PC-3 (cell line): Measurements from ENCODE around the gene AK1. TPM values are rescaled to one million over a fixed set of nuclear protein-coding genes. Genes with fewer than 3 reads are reported as not detected.

ENCODE experiments used
- ATAC-seq: fragments of 200-7000 bp; cut with Tn5 transposase; 2 replicates; pipeline ENCODE4 v1.9.1; 2020; ENCODE audit warnings: mild to moderate bottlenecking, moderate library complexity
- Bru-seq: library from RNA; stranded (reverse); fragments of 400-500 nt; gene quantifications from one replicate; lab custom pipeline; 2021; lab: Mats Ljungman, UMichigan
- BruChase-seq, 2 experiments: library from RNA; stranded (reverse); fragments of 400-500 nt; gene quantifications; one replicate each; lab custom pipeline; 2021; lab: Mats Ljungman, UMichigan
- BruUV-seq: library from RNA; stranded (reverse); fragments of 400-500 nt; replicated peaks from 2 replicates; lab custom pipeline; 2021; lab: Mats Ljungman, UMichigan
- CTCF ChIA-PET: fragments of 300-600 bp; sonication (Branson Sonifier 250); formaldehyde crosslinking; loops from one replicate; lab custom pipeline; 2022; ENCODE audit warnings: antibody characterized with exemption; lab: Charles Lee
- POLR2A ChIA-PET: fragments of 300-600 bp; sonication (Branson Sonifier 250); formaldehyde crosslinking; loops from one replicate; lab custom pipeline; 2022; ENCODE audit warnings: antibody characterized with exemption; ENCODE audit not compliant: unreplicated experiment; lab: Charles Lee
- DNase-seq: peaks from one replicate; pipeline ENCODE4 v3.0.0-alpha.2; 2015
- H2AFZ ChIP-seq: fragments of 300-600 bp; sonication (generic); 2 replicates; pipeline ENCODE4 v1.6.0; 2016; ENCODE audit warnings: antibody characterized with exemption, low read length
- H3F3A ChIP-seq: fragments of 300-600 bp; sonication (generic); one replicate; pipeline ENCODE4 v1.6.0; 2017; ENCODE audit warnings: antibody characterized with exemption, low read length, control low read depth, mild to moderate bottlenecking; ENCODE audit not compliant: unreplicated experiment
- H3K27ac ChIP-seq: fragments of 300-600 bp; sonication (generic); 2 replicates; pipeline ENCODE4 v1.5.1; 2016; ENCODE audit warnings: mild to moderate bottlenecking, low read length
- H3K27me3 ChIP-seq: fragments of 300-600 bp; sonication (generic); 2 replicates; pipeline ENCODE4 v1.6.1; 2016; ENCODE audit warnings: low read length, mixed read lengths
- H3K36me3 ChIP-seq: fragments of 300-600 bp; sonication (generic); 2 replicates; pipeline ENCODE4 v1.6.1; 2016; ENCODE audit warnings: low read depth, mixed run types, low read length, mixed read lengths
- H3K4me1 ChIP-seq: fragments of 300-600 bp; sonication (generic); 2 replicates; pipeline ENCODE4 v1.5.1; 2016; ENCODE audit warnings: low read length; ENCODE audit not compliant: insufficient read depth
- H3K4me2 ChIP-seq: fragments of 300-600 bp; sonication (generic); 2 replicates; pipeline ENCODE4 v1.6.0; 2016; ENCODE audit warnings: low read length
- H3K4me3 ChIP-seq: fragments of 300-600 bp; sonication (generic); 2 replicates; pipeline ENCODE4 v1.5.1; 2016; ENCODE audit warnings: mild to moderate bottlenecking, low read length, mixed read lengths
- H3K79me2 ChIP-seq: fragments of 300-600 bp; sonication (generic); 2 replicates; pipeline ENCODE4 v1.6.1; 2017; ENCODE audit warnings: low read length, mixed read lengths
- H3K9ac ChIP-seq: fragments of 300-600 bp; sonication (generic); 2 replicates; pipeline ENCODE4 v1.6.0; 2016; ENCODE audit warnings: mild to moderate bottlenecking, low read length
- H3K9me2 ChIP-seq: fragments of 300-600 bp; sonication (generic); replicated peaks from 2 replicates; pipeline ENCODE4 v1.6.1; 2016; ENCODE audit warnings: mixed run types, low read length, mixed read lengths
- H3K9me3 ChIP-seq: fragments of 300-600 bp; sonication (generic); 2 replicates; pipeline ENCODE4 v1.6.1; 2016; ENCODE audit warnings: low read length, mixed read lengths
- H4K20me1 ChIP-seq: fragments of 300-600 bp; sonication (generic); 2 replicates; pipeline ENCODE4 v1.6.1; 2016; ENCODE audit warnings: low read length, mixed read lengths
- EZH2 ChIP-seq: fragments of 300-600 bp; sonication (generic); IDR thresholded peaks from one replicate; pipeline ENCODE4 v1.6.1; 2017; ENCODE audit warnings: antibody characterized with exemption, mild to moderate bottlenecking, low read length; ENCODE audit not compliant: unreplicated experiment
- EZH2phosphoT487 ChIP-seq: fragments of 300-600 bp; sonication (generic); IDR thresholded peaks from 2 replicates; pipeline ENCODE4 v1.6.1; 2018; ENCODE audit warnings: mild to moderate bottlenecking, antibody characterized with exemption, low read length, borderline replicate concordance
- intact Hi-C: fragments of 100-400 bp; cut with micrococcal nuclease; formaldehyde crosslinking; loops from 2 replicates; pipeline ENCODE4 v1.9.0; 2023
- long read RNA-seq: library from polyadenylated mRNA; unstranded; transcript quantifications from one replicate; pipeline ENCODE4 v2.0.0, GENCODE V29; 2021; ENCODE audit not compliant: unreplicated experiment
- total RNA-seq: library from RNA; depleted of rRNA; stranded (reverse); fragments of >200 nt; gene quantifications from 2 replicates; pipeline ENCODE4 v1.2.3, GENCODE V29; 2014; rRNA removed
- TF ChIP-seq, protein P1 (sequence below): fragments of 300-600 bp; sonication (generic); conservative IDR thresholded peaks from 2 replicates; pipeline ENCODE4 v1.5.1; 2017; ENCODE audit warnings: antibody characterized with exemption, low read depth, mild to moderate bottlenecking, low read length

The AK1 gene, protein sequence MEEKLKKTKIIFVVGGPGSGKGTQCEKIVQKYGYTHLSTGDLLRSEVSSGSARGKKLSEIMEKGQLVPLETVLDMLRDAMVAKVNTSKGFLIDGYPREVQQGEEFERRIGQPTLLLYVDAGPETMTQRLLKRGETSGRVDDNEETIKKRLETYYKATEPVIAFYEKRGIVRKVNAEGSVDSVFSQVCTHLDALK
- total RNA-seq, result 79.1 and 105 TPM in 2 replicates
- Bru-seq, nascent RNA, result percentile 63 among the genes with signal in this experiment
- BruChase-seq, experiment 1, labeled RNA remaining after a 6-hour chase, result percentile 81 among the genes with signal in this experiment
- percentile 62 among the genes with signal in this experiment for BruChase-seq, experiment 2, labeled RNA remaining after a 2-hour chase
- long read RNA-seq, transcript AK1-203 (7 exons, 2,266 nt), result major isoform, 45 of 53 reads
- long read RNA-seq, partial matches to known transcripts, result 1 of 53 reads
- long read RNA-seq, other reads (novel, unspliced or antisense), result 7 of 53 reads

DNA sequence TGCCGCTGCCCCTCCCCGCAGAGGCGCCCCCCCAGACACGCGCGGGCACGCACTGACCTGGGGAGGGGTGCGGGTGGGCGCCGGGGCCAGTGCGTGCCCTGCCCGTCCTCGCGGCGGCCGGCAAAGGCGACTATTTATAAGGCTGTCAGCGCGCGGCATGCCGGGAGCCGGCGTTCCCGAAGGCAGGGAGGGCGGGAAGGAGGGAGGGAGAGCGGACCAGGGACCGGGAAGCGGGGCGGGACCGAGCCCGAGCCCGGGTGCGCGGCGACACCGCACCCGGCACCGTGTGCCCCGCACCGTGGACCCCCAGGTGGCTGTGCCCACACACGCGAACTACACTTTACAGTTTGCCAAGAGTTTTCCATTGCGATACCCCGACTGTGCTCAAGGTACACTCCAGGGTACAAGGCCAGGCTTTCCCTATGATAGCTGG lies at the start of gene AK1:
AK1 (minus strand) TSS at position 110 of the 433 bp plus-strand sequence. CDS start 3,058 bp downstream, outside the sequence.
- Histone ChIP-seq H3K36me3 (no peaks in the 10 kb centered on the region), H3K27me3 (no peaks in the 10 kb centered on the region), H3K4me3 (peak within 1 kb of the TSS; percentile 77), H3K4me2 (peak within 1 kb of the TSS; percentile 94), H3K79me2 (peaks cover 16% of the 10 kb centered on the region), H3K9me3 (no peaks in the 10 kb centered on the region), H3F3A (no peaks in the 10 kb centered on the region), H4K20me1 (no peaks in the 10 kb centered on the region), H3K9me2 (no peaks in the 10 kb centered on the region), H2AFZ (peak within 1 kb of the TSS; percentile 90), H3K27ac (no peak within 1 kb of the TSS), H3K9ac (peak within 1 kb of the TSS; percentile 71), H3K4me1 (peaks cover 17% of the 10 kb centered on the region)
- intact Hi-C loops, result loop anchor here (5.0 kb wide), 1 partner anchor 40 kb away; the partner anchor contains the start of gene ST6GALNAC4
- TF ChIP-seq EZH2phosphoT487, result no peak
- no peak for TF ChIP-seq EZH2
- TF ChIP-seq, protein P1, sequence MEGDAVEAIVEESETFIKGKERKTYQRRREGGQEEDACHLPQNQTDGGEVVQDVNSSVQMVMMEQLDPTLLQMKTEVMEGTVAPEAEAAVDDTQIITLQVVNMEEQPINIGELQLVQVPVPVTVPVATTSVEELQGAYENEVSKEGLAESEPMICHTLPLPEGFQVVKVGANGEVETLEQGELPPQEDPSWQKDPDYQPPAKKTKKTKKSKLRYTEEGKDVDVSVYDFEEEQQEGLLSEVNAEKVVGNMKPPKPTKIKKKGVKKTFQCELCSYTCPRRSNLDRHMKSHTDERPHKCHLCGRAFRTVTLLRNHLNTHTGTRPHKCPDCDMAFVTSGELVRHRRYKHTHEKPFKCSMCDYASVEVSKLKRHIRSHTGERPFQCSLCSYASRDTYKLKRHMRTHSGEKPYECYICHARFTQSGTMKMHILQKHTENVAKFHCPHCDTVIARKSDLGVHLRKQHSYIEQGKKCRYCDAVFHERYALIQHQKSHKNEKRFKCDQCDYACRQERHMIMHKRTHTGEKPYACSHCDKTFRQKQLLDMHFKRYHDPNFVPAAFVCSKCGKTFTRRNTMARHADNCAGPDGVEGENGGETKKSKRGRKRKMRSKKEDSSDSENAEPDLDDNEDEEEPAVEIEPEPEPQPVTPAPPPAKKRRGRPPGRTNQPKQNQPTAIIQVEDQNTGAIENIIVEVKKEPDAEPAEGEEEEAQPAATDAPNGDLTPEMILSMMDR, result no peak
- peak; percentile 62 for DNase-seq
- BruUV-seq, result no TSS peak
- CTCF ChIA-PET, result interaction anchor here (0.5 kb wide), 1 partner anchor 76 kb away, joined by 5 read pairs; no protein-coding TSS in a partner anchor
- peak; percentile 71 for ATAC-seq
- POLR2A ChIA-PET, result no interaction called here

DNA sequence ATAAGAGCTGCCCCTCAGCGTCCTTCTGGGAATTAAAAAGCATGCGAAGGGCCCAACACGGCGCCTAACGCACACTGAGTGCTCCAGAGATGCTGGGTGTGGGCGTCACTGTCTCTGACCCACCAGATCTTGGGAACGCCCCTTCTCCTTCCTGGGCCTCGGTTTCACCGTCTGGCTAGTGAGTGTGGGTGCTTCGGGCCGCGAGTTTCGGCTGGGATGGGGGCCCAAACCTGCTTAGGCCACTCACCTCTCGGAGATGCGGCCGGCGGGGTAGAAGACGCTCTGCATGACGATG lies 49.4 kb upstream of the AK1 start:
- TF ChIP-seq EZH2 (no peak), EZH2phosphoT487 (no peak)
- TF ChIP-seq, protein P1, result no peak
- Histone ChIP-seq H3K9me2 (no peaks in the 10 kb centered on the region), H3K36me3 (no peaks in the 10 kb centered on the region), H3K4me2 (no peak overlapping the region), H3K9ac (no peak overlapping the region), H3K27ac (no peak overlapping the region), H2AFZ (no peak overlapping the region), H4K20me1 (no peaks in the 10 kb centered on the region), H3K27me3 (no peaks in the 10 kb centered on the region), H3K79me2 (no peaks in the 10 kb centered on the region), H3K4me3 (no peak overlapping the region), H3K4me1 (peaks cover 36% of the 10 kb centered on the region), H3K9me3 (no peaks in the 10 kb centered on the region), H3F3A (no peaks in the 10 kb centered on the region)
- ChIA-PET CTCF (no interaction called here), POLR2A (no interaction called here)
- ATAC-seq (no peak), DNase-seq (no peak)
- intact Hi-C loops, result no loop called here
- BruUV-seq, result no TSS peak
